ENCODE measurements around the gene TSPAN9. TPM values are rescaled to one million over a fixed set of nuclear protein-coding genes. Genes with fewer than 3 reads are reported as not detected.

The TSPAN9 gene
- total RNA-seq, 1 donor = 8.1 TPM

GRCh38 chr12:3323002-3323685, 246.0 kb downstream of the TSPAN9 start:
- TF ChIP-seq CTCF (IDR thresholded peaks at IDR 0.05; ENCODE audit: insufficient read depth, low read length) = no peak

GRCh38 chr12:3325736-3326135, 248.6 kb downstream of the TSPAN9 start:
- no peak for DNase-seq (ENCODE audit: low read depth)
- no peak overlapping the region for H3K4me3 ChIP-seq (ENCODE audit: low read depth, low read length)
- no peak for TF ChIP-seq CTCF (IDR thresholded peaks at IDR 0.05; ENCODE audit: insufficient read depth, low read length)

More at GRCh38 chr12:3323002-3323685, 246.0 kb downstream of the TSPAN9 start:
- DNase-seq (ENCODE audit: low read depth) = no peak
- no peak overlapping the region for H3K4me3 ChIP-seq (ENCODE audit: low read depth, low read length)

GRCh38 chr12:3326156-3326849, 249.1 kb downstream of the TSPAN9 start:
- no peak for TF ChIP-seq CTCF (IDR thresholded peaks at IDR 0.05; ENCODE audit: insufficient read depth, low read length)
- no peak for DNase-seq (ENCODE audit: low read depth)
- H3K4me3 ChIP-seq (ENCODE audit: low read depth, low read length) = no peak overlapping the region

GRCh38 chr12:3326850-3327780, 249.9 kb downstream of the TSPAN9 start:
- H3K4me3 ChIP-seq (ENCODE audit: low read depth, low read length) = no peak overlapping the region
- no peak for TF ChIP-seq CTCF (IDR thresholded peaks at IDR 0.05; ENCODE audit: insufficient read depth, low read length)
- no peak for DNase-seq (ENCODE audit: low read depth)

GRCh38 chr12:3328081-3328480, 250.9 kb downstream of the TSPAN9 start:
- TF ChIP-seq CTCF (IDR thresholded peaks at IDR 0.05; ENCODE audit: insufficient read depth, low read length) = no peak
- no peak for DNase-seq (ENCODE audit: low read depth)
- no peak overlapping the region for H3K4me3 ChIP-seq (ENCODE audit: low read depth, low read length)

- H3K4me3 ChIP-seq (ENCODE audit: low read depth, low read length) = no peak overlapping the region
- DNase-seq (ENCODE audit: low read depth) = no peak
- no peak for TF ChIP-seq CTCF (IDR thresholded peaks at IDR 0.05; ENCODE audit: insufficient read depth, low read length)
Measured at GRCh38 chr12:3328571-3328970, 251.4 kb downstream of the TSPAN9 start.

All from fibroblast of the aortic adventitia (primary cell).